ENCODE results near the gene MAGI2. TPM values are rescaled to one million over a fixed set of nuclear protein-coding genes. Genes with fewer than 3 reads are reported as not detected.

The MAGI2 gene
- total and polyA plus RNA-seq, 2 donors (not counting 3 experiments of a cell fraction or from before 2014, with no cell fraction given) = 0.28 to 6.0 TPM

DNA sequence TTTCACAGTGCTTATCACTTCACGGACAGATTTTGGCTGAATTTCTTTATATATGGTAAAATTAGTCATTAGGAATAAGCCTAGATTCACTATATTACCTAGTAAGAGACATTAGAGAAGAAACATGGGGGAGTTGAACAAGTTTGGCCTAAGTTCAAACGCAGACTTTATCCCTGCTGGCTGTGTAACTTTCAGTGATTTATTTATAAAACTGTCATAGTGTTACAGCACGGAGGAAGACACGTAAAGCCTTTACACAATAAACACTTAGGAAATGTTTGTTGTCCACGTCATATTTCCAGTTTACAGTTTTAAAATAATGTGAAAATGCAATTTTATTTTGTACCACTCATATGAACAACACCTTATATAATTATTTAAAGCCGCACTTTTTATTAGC is 661.5 kb downstream of the MAGI2 start:
- Histone ChIP-seq H3K79me2 (ENCODE audit: control insufficient read depth, insufficient read depth, low read length) (no peaks in the 10 kb centered on the region), H2AFZ (ENCODE audit: low read depth, low read length) (no peak overlapping the region), H3K4me2 (ENCODE audit: insufficient read depth, low read length) (no peak overlapping the region), H3K4me3 (replicated peaks in 1 of 3; ENCODE audit: insufficient read depth in 1 of 3, low read depth in 1 of 3, low read length in 3 of 3) (no peak overlapping the region), H3K9me3 (replicated peaks; ENCODE audit: control insufficient read depth, insufficient read depth, low read length) (no peaks in the 10 kb centered on the region), H4K20me1 (replicated peaks; ENCODE audit: control insufficient read depth, extremely low read depth, insufficient read depth, low read length) (no peaks in the 10 kb centered on the region), H3K27ac (ENCODE audit: insufficient read depth, low read depth, low read length) (no peak overlapping the region), H3K4me1 (ENCODE audit: control insufficient read depth, extremely low read depth, insufficient read depth, low read length) (no peaks in the 10 kb centered on the region), H3K9ac (replicated peaks; ENCODE audit: extremely low read depth, insufficient read depth, low read length) (no peak overlapping the region), H3K27me3 (ENCODE audit: control insufficient read depth in 2 of 2, insufficient read depth in 2 of 2, low read length in 2 of 2) (no peaks in the 10 kb centered on the region), H3K9me1 (replicated peaks; ENCODE audit: control insufficient read depth, extremely low read depth, insufficient read depth, low read length) (no peaks in the 10 kb centered on the region), H3K36me3 (ENCODE audit: control insufficient read depth in 2 of 2, extremely low read depth in 1 of 2, insufficient read depth in 2 of 2, low read length in 2 of 2) (no peaks in the 10 kb centered on the region)
- dilution Hi-C loops (cut with MboI; ENCODE audit: extremely low pct_ligation_motif_present, low sequenced_read_pairs) (no loop called here), intact Hi-C loops (cut with micrococcal nuclease) (no loop called here)
- no peak for DNase-seq (ENCODE audit: low read depth, low spot score)
- ChIA-PET CTCF (no interaction called here), POLR2A (no interaction called here)
- no peak for FAIRE-seq
- BruUV-seq (replicated peaks) = no TSS peak
- TF ChIP-seq POLR2AphosphoS5 (IDR thresholded peaks at IDR 0.05; ENCODE audit: insufficient read depth, low read depth, low read length) (no peak), POLR2A (IDR thresholded peaks at IDR 0.05; ENCODE audit: low read depth, low read length) (no peak), FOS (IDR thresholded peaks at IDR 0.05; ENCODE audit: borderline replicate concordance, insufficient read depth, low read length) (no peak), GATA2 (IDR thresholded peaks at IDR 0.05; ENCODE audit: insufficient read depth, insufficient read length, low read depth, low read length) (no peak), MYC (IDR thresholded peaks at IDR 0.05; ENCODE audit: low read depth, low read length) (no peak), EZH2 (IDR thresholded peaks at IDR 0.05; ENCODE audit: borderline replicate concordance, low read depth, low read length, severe bottlenecking) (no peak)

DNA sequence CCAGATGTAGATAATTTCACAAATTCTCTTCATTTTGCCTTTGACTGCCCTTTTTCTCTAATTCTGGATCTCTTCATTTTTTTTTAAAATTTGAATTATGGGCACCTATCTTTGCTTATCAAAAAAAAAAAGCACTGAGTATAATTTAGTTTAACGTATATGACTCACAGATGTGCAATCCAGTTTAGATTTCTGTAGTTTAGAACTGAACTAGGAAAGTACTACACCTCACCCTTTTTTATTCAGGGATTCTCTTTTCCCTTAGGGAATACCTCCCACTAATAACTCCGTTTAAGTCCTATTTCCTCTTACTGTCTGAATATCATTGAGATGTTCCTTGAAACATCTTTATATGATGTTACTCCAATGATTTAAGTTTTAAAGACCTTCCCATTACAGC is 665.0 kb downstream of the MAGI2 start:
- H4K20me1 ChIP-seq (replicated peaks; ENCODE audit: control insufficient read depth, extremely low read depth, insufficient read depth, low read length) = no peaks in the 10 kb centered on the region
- H3K36me3 ChIP-seq (ENCODE audit: control insufficient read depth in 2 of 2, extremely low read depth in 1 of 2, insufficient read depth in 2 of 2, low read length in 2 of 2) = no peaks in the 10 kb centered on the region
- intact Hi-C loops (cut with micrococcal nuclease) = no loop called here
- no peak overlapping the region for H3K9ac ChIP-seq (replicated peaks; ENCODE audit: extremely low read depth, insufficient read depth, low read length)
- no peak overlapping the region for H3K27ac ChIP-seq (ENCODE audit: insufficient read depth, low read depth, low read length)
- H3K4me3 ChIP-seq (replicated peaks in 1 of 3; ENCODE audit: insufficient read depth in 1 of 3, low read depth in 1 of 3, low read length in 3 of 3) = no peak overlapping the region
- FAIRE-seq (no peak), DNase-seq (ENCODE audit: low read depth, low spot score) (no peak)
- no peaks in the 10 kb centered on the region for H3K4me1 ChIP-seq (ENCODE audit: control insufficient read depth, extremely low read depth, insufficient read depth, low read length)
- no TSS peak for BruUV-seq (replicated peaks)
- TF ChIP-seq EZH2 (IDR thresholded peaks at IDR 0.05; ENCODE audit: borderline replicate concordance, low read depth, low read length, severe bottlenecking) = no peak
- TF ChIP-seq, protein P1, sequence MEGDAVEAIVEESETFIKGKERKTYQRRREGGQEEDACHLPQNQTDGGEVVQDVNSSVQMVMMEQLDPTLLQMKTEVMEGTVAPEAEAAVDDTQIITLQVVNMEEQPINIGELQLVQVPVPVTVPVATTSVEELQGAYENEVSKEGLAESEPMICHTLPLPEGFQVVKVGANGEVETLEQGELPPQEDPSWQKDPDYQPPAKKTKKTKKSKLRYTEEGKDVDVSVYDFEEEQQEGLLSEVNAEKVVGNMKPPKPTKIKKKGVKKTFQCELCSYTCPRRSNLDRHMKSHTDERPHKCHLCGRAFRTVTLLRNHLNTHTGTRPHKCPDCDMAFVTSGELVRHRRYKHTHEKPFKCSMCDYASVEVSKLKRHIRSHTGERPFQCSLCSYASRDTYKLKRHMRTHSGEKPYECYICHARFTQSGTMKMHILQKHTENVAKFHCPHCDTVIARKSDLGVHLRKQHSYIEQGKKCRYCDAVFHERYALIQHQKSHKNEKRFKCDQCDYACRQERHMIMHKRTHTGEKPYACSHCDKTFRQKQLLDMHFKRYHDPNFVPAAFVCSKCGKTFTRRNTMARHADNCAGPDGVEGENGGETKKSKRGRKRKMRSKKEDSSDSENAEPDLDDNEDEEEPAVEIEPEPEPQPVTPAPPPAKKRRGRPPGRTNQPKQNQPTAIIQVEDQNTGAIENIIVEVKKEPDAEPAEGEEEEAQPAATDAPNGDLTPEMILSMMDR (IDR thresholded peaks at IDR 0.05; ENCODE audit: extremely low read depth in 1 of 2, insufficient read depth in 1 of 2, low read depth in 1 of 2, low read length in 2 of 2) = no peak
- TF ChIP-seq MYC (IDR thresholded peaks at IDR 0.05; ENCODE audit: low read depth, low read length) = no peak
- no peak for TF ChIP-seq GATA2 (IDR thresholded peaks at IDR 0.05; ENCODE audit: insufficient read depth, insufficient read length, low read depth, low read length)
- TF ChIP-seq, protein P2, sequence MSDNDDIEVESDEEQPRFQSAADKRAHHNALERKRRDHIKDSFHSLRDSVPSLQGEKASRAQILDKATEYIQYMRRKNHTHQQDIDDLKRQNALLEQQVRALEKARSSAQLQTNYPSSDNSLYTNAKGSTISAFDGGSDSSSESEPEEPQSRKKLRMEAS (IDR thresholded peaks at IDR 0.05; ENCODE audit: insufficient read depth, insufficient read length) = no peak
- no peak for TF ChIP-seq POLR2AphosphoS5 (IDR thresholded peaks at IDR 0.05; ENCODE audit: insufficient read depth, low read depth, low read length)
- no peak for TF ChIP-seq FOS (IDR thresholded peaks at IDR 0.05; ENCODE audit: borderline replicate concordance, insufficient read depth, low read length)
- no peak for TF ChIP-seq JUN (IDR thresholded peaks at IDR 0.05; ENCODE audit: borderline replicate concordance, insufficient read depth, insufficient read length, low read depth)
- no peak for TF ChIP-seq POLR2A (IDR thresholded peaks at IDR 0.05; ENCODE audit: low read depth, low read length)
- no peaks in the 10 kb centered on the region for H3K79me2 ChIP-seq (ENCODE audit: control insufficient read depth, insufficient read depth, low read length)
- dilution Hi-C loops (cut with MboI; ENCODE audit: extremely low pct_ligation_motif_present, low sequenced_read_pairs) = no loop called here
- no peaks in the 10 kb centered on the region for H3K9me3 ChIP-seq (replicated peaks; ENCODE audit: control insufficient read depth, insufficient read depth, low read length)
- no peaks in the 10 kb centered on the region for H3K27me3 ChIP-seq (ENCODE audit: control insufficient read depth in 2 of 2, insufficient read depth in 2 of 2, low read length in 2 of 2)
- no peaks in the 10 kb centered on the region for H3K9me1 ChIP-seq (replicated peaks; ENCODE audit: control insufficient read depth, extremely low read depth, insufficient read depth, low read length)
- H2AFZ ChIP-seq (ENCODE audit: low read depth, low read length) = no peak overlapping the region
- H3K4me2 ChIP-seq (ENCODE audit: insufficient read depth, low read length) = no peak overlapping the region
- ChIA-PET CTCF (interaction anchor here (0.7 kb wide), 1 partner anchor 11 kb away, joined by 3 read pairs; no protein-coding TSS in a partner anchor), POLR2A (no interaction called here)
